Putamen (tissue), 1 donor: ENCODE results near the gene TMX2.

Experiments used
- DNase-seq: peaks from one replicate; pipeline ENCODE4 v3.0.0-alpha.2; 2016; ENCODE audit warnings: low spot score

TMX2 gene

DNA sequence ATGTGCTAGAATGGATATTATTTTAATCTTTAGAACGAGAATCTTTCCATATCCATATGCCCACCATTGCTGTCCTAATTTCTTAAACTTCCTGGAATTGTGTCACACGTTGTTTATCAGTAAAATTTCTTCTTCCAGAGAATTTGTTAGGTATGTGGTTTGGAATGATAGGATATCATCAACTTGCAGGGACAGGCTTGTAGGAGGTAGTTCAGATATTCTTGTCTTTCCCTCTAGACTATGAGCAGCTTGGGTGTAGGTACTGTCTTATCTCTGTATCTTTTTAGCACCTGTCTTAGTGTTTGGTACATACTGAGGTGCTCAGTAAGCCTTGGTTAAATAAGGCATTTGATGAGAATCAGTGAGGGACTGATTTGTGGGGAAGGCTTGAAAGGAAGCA lies 52.6 kb downstream of the TMX2 start:
- DNase-seq: no peak

- no peak for DNase-seq
These were observed 58.4 kb downstream of the TMX2 start for GRCh38 chr11:57770793-57771192.

DNA sequence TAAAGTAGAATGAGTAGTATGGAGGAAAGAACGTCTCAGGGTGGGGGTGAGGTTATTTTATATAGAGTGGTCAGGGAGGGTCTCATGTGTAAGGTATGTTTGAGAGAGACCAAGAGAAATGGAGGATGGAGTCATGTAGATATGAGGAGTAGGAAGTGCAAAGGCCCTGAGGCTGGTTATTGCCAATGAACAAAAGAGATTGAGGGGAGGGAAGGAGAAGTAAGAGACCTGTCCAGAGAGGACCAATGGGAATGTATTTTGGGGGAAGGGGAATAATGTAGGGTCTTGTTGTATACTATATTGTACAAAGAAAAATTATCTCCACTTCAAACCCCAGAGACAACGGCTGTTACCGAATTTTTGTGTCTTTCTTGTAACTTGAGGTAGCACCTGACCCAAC lies 59.0 kb downstream of the TMX2 start:
- no peak for DNase-seq

DNA sequence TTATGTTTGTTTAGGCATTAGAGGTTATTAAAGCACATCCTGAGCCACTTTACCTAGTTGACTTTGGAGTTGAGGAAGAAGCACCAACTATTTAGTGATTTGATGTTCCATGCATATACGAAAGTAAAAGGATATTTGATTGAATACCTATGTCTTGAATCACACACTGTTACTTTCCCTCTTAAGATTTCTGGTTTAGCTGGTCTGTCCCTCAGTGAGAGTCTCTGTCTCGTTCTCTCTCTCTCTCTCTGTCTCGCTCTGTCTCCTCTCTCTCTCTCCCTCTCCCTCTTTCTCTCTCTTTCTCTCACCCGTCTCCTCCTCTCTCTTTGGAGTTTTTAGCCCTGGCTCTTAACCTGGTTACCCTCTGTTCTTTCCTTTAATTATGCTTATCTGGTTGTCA lies 60.2 kb downstream of the TMX2 start:
- no peak for DNase-seq

DNA sequence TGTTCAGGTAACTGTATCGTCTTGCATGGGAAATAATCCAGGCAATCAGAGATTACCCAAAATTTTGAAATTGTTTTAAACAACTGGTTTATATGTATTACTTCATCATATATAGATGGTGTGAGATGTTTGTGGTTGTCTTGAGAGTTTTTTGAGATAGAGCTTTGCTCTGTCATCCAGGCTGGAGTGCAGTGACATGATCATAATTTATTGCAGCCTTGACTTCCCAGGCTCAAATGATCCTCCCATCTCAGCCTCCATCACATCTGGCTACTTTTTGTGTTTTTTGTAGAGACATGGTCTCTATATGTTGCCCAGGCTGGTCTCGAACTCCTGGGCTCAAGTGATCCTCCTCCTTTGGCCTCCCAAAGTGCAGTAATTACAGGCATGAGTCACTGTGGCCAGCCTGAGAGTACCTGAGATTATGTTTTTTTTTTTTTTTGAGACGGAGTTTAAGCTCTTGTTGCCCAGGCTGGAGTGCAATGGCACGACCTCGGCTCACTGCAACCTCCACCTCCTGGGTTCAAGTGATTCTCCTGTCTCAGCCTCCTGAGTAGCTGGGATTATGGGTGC lies 60.7 kb downstream of the TMX2 start:
- DNase-seq: no peak

DNA sequence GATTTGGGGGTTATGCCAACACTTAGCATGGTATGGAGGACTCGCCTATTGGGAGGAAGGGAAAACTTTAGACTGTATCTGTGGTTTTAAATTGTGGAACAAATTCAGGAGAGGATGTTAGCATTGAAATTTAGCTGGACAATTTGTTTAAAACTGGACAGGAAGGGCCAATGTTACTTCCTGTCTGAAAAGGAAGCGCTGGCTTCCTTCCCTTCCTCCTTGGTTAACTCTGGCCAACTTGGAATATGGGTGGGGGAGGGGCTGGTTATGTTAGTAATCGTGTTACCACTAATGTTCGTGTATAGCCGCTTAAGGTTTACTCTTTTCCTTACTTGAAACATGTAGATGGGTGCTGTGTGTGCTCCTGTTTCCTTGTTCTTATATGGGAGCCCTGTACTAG lies 63.1 kb downstream of the TMX2 start:
- no peak for DNase-seq

GRCh38 chr11:57776031-57776521 lies 63.7 kb downstream of the TMX2 start:
- no peak for DNase-seq

DNA sequence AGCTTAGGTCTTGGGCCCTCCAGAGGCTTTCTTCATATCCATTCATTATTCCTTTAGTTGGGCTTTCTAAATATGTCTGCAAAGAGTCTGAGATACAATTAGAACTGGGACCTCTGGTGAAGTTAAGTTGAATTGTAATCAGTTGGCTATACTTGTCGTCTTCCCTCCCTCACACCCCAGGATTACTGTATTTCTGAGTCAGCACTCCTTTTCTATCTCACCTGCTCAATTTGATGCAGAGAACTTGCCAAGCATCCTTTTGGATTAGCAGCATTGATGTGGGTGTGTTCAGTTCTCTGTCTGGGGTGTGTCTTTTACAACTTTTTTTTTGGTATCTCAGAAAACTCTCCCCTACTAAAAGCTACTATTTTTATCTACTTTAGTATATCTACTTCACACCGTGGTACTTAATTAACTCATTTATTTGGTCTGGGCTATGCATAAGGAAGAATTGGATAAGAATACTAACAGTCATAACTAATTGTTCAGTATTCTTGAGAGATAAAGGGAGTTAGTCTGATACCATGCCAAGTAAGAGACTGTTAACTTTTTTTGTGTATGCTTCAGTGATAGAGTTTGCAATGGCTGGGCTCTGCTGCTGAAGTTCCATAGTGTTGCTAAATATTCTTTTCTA lies 64.3 kb downstream of the TMX2 start:
- peak; percentile 63 for DNase-seq

- peak; percentile 21 for DNase-seq
These were observed 65.5 kb downstream of the TMX2 start for GRCh38 chr11:57777969-57778317.

DNA sequence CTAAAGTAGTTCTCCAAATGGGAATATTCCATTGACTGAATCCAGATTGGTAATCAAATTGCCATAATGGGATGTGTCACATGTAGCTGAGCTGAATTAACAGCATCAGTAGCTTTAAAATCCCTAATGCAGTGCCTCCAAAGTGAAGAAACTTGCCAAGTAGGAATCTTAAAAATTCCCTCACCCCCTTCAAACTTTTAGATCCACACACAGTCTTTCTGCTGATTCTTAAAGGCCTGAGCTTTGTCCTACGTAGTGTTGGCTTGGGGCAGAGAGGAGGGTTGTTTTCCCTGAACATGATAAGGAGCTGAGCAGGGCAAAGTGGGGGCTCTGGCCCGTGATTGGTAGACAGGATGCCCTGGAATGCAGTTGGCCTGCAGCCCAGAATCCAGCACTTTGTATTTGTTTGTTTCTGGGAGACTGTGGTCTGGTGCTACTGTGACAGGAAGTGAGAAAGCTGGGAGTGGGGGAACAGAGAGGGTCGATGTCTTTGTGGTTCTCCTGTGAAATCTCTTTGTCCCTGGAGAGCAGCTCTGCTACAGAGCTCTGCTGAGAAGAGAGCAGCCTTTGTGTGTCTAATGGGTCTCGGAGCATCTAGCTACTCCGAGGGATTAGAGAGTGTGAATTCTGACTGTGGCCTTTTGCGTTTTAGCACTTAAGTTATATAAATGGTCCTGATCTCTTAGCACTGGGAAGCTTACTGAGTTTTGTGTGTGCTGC lies 66.1 kb downstream of the TMX2 start:
- DNase-seq: peak; percentile 81

DNA sequence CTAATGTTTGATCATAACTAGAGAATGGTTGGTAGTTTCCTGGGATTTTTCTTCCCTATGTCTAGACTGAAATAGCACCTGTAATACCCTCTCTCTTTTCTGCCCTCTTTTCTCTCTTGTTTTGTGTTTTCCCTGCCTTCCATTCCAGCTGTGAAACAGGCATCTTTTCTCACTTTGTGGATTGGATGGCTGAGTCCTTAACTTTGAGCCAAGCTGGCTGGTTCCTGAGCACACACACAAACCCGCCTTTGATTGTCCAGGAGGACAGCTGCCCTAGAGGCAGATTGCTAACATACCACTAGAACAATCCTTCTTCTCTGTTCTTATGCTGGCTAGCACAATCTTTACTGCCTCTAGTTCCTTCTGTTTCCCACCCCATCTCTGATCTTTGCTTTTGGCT lies 66.9 kb downstream of the TMX2 start:
- peak; percentile 74 for DNase-seq

DNA sequence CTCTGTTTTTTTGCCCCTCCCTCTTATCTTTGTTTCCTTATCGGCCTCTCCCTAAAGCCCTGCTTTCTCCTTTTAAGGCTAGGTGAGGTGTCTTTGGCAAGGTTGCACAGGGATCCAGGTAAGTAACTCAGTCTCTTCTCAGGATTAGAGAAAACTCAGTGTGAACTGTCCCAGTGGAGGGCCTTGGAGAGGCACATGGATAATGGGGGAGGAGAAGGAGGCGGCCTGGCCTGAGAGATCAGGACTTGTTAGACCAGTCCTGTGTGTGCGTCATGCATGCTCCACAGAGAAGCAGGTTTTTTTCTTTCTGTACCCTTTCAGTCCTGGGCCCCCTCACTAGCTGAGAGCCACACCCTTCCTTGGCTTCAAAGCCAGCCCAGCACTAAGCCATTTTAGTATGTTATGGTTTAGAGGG lies 69.1 kb downstream of the TMX2 start:
- no peak for DNase-seq

GRCh38 chr11:57785072-57785471 lies 72.7 kb downstream of the TMX2 start:
- no peak for DNase-seq

DNA sequence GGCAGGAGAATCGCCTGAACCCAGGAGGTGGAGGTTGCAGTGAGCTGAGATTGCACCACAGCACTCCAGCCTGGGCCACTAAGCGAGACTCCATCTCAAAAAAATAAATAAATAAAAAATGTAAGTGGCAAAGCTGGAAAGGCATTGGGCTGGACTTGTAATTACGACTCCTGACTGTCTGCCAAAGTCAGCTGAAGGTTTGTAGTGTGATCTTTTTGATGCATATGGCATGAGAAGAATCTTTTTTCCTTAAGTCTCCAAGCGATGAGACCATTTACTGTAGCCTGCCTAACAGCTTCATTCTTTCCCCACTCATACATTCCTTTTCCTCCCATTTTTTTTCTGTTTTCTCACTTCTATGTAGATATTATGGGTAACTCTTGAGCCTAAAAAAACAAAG lies 74.0 kb downstream of the TMX2 start:
- DNase-seq: no peak

- no peak for DNase-seq
These were observed 74.7 kb downstream of the TMX2 start for GRCh38 chr11:57787006-57787604.

DNA sequence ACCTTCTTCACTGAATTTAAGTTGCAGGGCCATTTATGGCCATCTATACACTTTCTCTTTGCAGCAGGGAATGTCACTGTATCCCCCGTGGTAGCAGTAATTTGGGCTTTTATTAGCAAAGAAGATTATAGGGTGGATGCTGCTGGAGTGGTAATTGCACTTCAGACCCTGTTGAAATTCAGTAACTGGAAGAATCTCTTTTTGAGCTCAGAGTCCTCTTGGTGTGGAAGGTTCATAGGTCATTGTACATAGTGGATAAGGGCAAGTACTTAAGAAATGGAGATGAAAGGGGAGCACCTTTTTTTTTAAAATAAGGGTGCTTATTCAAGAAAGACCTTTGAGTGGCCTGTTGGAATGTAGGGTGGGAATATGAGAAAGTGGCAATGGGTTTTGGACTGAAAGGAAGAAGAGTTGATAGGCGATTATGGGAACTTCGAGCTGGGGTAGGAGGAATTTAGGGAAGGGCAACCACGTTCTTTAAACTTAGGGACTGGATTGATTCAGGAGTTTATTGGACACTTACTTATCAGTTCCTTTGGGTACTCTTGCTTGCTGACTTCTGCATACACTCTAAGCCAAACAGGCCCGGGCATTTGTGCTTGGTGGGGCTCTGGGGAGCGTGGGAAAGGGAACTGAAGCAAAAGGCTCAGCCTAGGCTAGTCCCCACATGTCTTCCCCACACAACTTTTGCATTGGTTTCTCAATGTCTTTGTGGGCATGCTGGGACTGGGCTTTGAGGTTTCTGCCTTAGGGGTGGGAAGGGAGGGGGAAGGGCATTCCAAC lies 75.7 kb downstream of the TMX2 start:
- peak; percentile 30 for DNase-seq

GRCh38 chr11:57788703-57789088 lies 76.3 kb downstream of the TMX2 start:
- DNase-seq: no peak
